ENCODE data around the gene TNP1. TPM values are rescaled to one million over a fixed set of nuclear protein-coding genes. Genes with fewer than 3 reads are reported as not detected.

Gene TNP1
- total and polyA plus RNA-seq, 4 donors = not detected

DNA sequence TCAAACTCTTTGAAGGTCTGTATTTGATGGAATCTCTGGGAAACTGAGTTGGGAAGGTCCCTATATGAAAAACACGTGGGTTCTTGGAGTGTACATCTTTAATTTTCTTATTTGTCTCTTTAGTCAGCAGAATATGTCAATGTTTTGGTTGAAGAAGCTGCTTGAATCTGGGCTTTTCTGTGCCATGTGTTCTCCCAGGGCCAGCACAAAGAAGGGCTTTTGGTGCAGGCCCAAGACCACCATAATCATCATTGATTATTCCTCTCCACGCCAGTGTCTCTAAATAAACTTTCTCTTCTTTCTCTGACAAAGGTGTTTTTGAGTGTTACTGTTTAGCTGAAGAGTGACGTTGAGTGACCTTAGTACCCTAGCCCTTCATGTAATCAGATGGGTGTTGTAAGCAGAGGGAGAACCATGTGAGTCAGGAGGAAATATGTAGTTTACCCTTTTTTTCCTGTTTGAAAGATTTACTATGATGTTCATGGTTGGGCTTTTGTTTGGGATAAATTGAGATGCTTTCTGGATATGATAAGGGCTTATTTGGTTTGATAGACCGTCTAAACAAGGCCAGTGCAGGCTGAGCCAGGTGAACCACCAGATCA is 11.6 kb upstream of the TNP1 start (continued):
- peak; percentile 69 to 91 for TF ChIP-seq RXRA (IDR thresholded peaks at IDR 0.05)
- TF ChIP-seq SP1 (IDR thresholded peaks at IDR 0.05) = peak; percentile 86
- TF ChIP-seq REST (IDR thresholded peaks at IDR 0.05) = peak; percentile 64

- no peaks in the 10 kb centered on the region for H3K9me3 ChIP-seq (ENCODE audit: control insufficient read depth in 4 of 4, low read length in 3 of 4)
- no peak overlapping the region for H3K4me3 ChIP-seq (ENCODE audit: low read depth in 1 of 3, low read length in 3 of 3)
- TF ChIP-seq TAF1 (conservative IDR thresholded peaks at IDR 0.05) = no peak
- no peak for TF ChIP-seq HNF4G (IDR thresholded peaks at IDR 0.05)
- no peak for TF ChIP-seq FOXA2 (IDR thresholded peaks at IDR 0.05)
- no peak for TF ChIP-seq JUND (IDR thresholded peaks at IDR 0.05)
- TF ChIP-seq ATF3 (IDR thresholded peaks at IDR 0.05) = no peak
- no peak for TF ChIP-seq REST (IDR thresholded peaks at IDR 0.05)
- no peak for TF ChIP-seq YY1 (IDR thresholded peaks at IDR 0.05)
- no peak for TF ChIP-seq RAD21 (IDR thresholded peaks at IDR 0.05)
- TF ChIP-seq SP1 (IDR thresholded peaks at IDR 0.05) = no peak
- no peak for TF ChIP-seq FOXA1 (IDR thresholded peaks at IDR 0.05)
- no peaks in the 10 kb centered on the region for H3K36me3 ChIP-seq (ENCODE audit: control insufficient read depth in 4 of 4, insufficient read depth in 3 of 4, low read depth in 1 of 4, low read length in 3 of 4)
- peaks cover 4 to 20% (median 6%) of the 10 kb centered on the region in 4 donors for H3K4me1 ChIP-seq (ENCODE audit: control insufficient read depth in 4 of 4, insufficient read depth in 4 of 4, low read length in 3 of 4)
- no peak for DNase-seq (ENCODE audit: low spot score)
- H3K9ac ChIP-seq (ENCODE audit: low read depth in 1 of 2, low read length in 2 of 2) = no peak overlapping the region
- no peaks in the 10 kb centered on the region for H3K27me3 ChIP-seq (ENCODE audit: control insufficient read depth in 4 of 4, insufficient read depth in 4 of 4, low read length in 3 of 4)
- peak overlapping the region; percentile 81 to 92 for H3K27ac ChIP-seq (ENCODE audit: low read depth in 1 of 2, low read length in 2 of 2)
- WGBS = 76% methylated on average over 3 of the region's 3 CpGs
Observed at GRCh38 chr2:216870508-216871332, 10.9 kb upstream of the TNP1 start.
